HG03025 (cell line): ENCODE results near the gene HAND2.

Experiments
- ATAC-seq: cut with Tn5 transposase; IDR thresholded peaks from one replicate; pipeline ENCODE4 v1.9.1; 2021; ENCODE audit warnings: mild to moderate bottlenecking, moderate library complexity; ENCODE audit not compliant: unreplicated experiment, low FRiP score

Gene HAND2

GRCh38 chr4:173529477-173530325 lies at the start of gene HAND2:
TSS of gene HAND2 (minus strand) at chr4:173530229. CDS start at chr4:173529289, 940 bp downstream.
- ATAC-seq, result no peak

- ATAC-seq, result no peak
Measured at GRCh38 chr4:173578956-173579355, 48.9 kb upstream of the HAND2 start.

GRCh38 chr4:173577963-173578362 lies 47.9 kb upstream of the HAND2 start:
- no peak for ATAC-seq

- ATAC-seq, result no peak
Measured at GRCh38 chr4:173575482-173576152, 45.6 kb upstream of the HAND2 start.

GRCh38 chr4:173573725-173574124 lies 43.7 kb upstream of the HAND2 start:
- no peak for ATAC-seq

GRCh38 chr4:173573286-173573685 lies 43.3 kb upstream of the HAND2 start:
- no peak for ATAC-seq

GRCh38 chr4:173572493-173573129 lies 42.6 kb upstream of the HAND2 start:
- ATAC-seq, result no peak

GRCh38 chr4:173571620-173572019 lies 41.6 kb upstream of the HAND2 start:
- no peak for ATAC-seq

- no peak for ATAC-seq
Measured at GRCh38 chr4:173565281-173565680, 35.3 kb upstream of the HAND2 start.

GRCh38 chr4:173564461-173564860 lies 34.4 kb upstream of the HAND2 start:
- ATAC-seq, result no peak

GRCh38 chr4:173560896-173561295 lies 30.9 kb upstream of the HAND2 start:
- ATAC-seq, result no peak

GRCh38 chr4:173556398-173557131 lies 26.5 kb upstream of the HAND2 start:
- ATAC-seq, result no peak

- ATAC-seq, result no peak
Measured at GRCh38 chr4:173547889-173548288, 17.9 kb upstream of the HAND2 start.

- ATAC-seq, result no peak
Measured at GRCh38 chr4:173546776-173547175, 16.7 kb upstream of the HAND2 start.

- no peak for ATAC-seq
Measured at GRCh38 chr4:173545440-173545839, 15.4 kb upstream of the HAND2 start.

GRCh38 chr4:173543266-173543665 lies 13.2 kb upstream of the HAND2 start:
- no peak for ATAC-seq

- ATAC-seq, result no peak
Measured at GRCh38 chr4:173539986-173540385, 10.0 kb upstream of the HAND2 start.

- no peak for ATAC-seq
Measured at GRCh38 chr4:173538909-173539445, 8.9 kb upstream of the HAND2 start.

- no peak for ATAC-seq
Measured at GRCh38 chr4:173538148-173538908, 8.3 kb upstream of the HAND2 start.
